HUES6 (cell line): ENCODE measurements around the gene DCTD.

ENCODE experiments used
- H3K27ac ChIP-seq: 2 replicates; pipeline ENCODE4 v1.7.0; 2013; ENCODE audit warnings: low read depth, mild to moderate bottlenecking, low read length, inconsistent platforms
- H3K27me3 ChIP-seq: 2 replicates; pipeline ENCODE4 v1.6.1; 2013; ENCODE audit warnings: low read length; ENCODE audit not compliant: control insufficient read depth, insufficient read depth
- H3K36me3 ChIP-seq: 2 replicates; pipeline ENCODE4 v1.6.1; 2013; ENCODE audit warnings: low read length; ENCODE audit not compliant: control insufficient read depth, insufficient read depth
- H3K4me1 ChIP-seq: 2 replicates; pipeline ENCODE4 v1.6.1; 2013; ENCODE audit warnings: low read length; ENCODE audit not compliant: control insufficient read depth, insufficient read depth
- H3K4me3 ChIP-seq: 2 replicates; pipeline ENCODE4 v1.5.1; 2013; ENCODE audit warnings: low read depth, low read length
- H3K9ac ChIP-seq: one replicate; pipeline ENCODE4 v1.6.1; 2013; ENCODE audit warnings: mild to moderate bottlenecking, low read length
- H3K9me3 ChIP-seq: 2 replicates; pipeline ENCODE4 v1.6.1; 2013; ENCODE audit warnings: low read depth, low read length; ENCODE audit not compliant: control insufficient read depth, insufficient read depth

Gene DCTD

GRCh38 chr4:182854466-182854865 is 62.7 kb downstream of the DCTD start:
- H3K9me3 ChIP-seq = peaks cover 13% of the 10 kb centered on the region
- no peaks in the 10 kb centered on the region for H3K4me1 ChIP-seq
- H3K27ac ChIP-seq = no peak overlapping the region
- no peaks in the 10 kb centered on the region for H3K27me3 ChIP-seq
- H3K36me3 ChIP-seq = no peaks in the 10 kb centered on the region
- no peak overlapping the region for H3K9ac ChIP-seq
- H3K4me3 ChIP-seq = no peak overlapping the region

GRCh38 chr4:182853731-182854330 is 63.4 kb downstream of the DCTD start:
- H3K9me3 ChIP-seq = peaks cover 13% of the 10 kb centered on the region
- no peak overlapping the region for H3K27ac ChIP-seq
- H3K27me3 ChIP-seq = no peaks in the 10 kb centered on the region
- H3K4me3 ChIP-seq = no peak overlapping the region
- H3K4me1 ChIP-seq = no peaks in the 10 kb centered on the region
- H3K9ac ChIP-seq = no peak overlapping the region
- no peaks in the 10 kb centered on the region for H3K36me3 ChIP-seq

GRCh38 chr4:182848685-182849084 is 68.5 kb downstream of the DCTD start:
- Histone ChIP-seq H3K27me3 (no peaks in the 10 kb centered on the region), H3K9me3 (peaks cover 12% of the 10 kb centered on the region), H3K4me1 (peaks cover 3% of the 10 kb centered on the region; the same call in 1 of the 2 replicates), H3K36me3 (no peaks in the 10 kb centered on the region), H3K4me3 (no peak overlapping the region), H3K9ac (no peak overlapping the region), H3K27ac (no peak overlapping the region)

- no peak overlapping the region for H3K27ac ChIP-seq
- H3K4me1 ChIP-seq = peaks cover 3% of the 10 kb centered on the region; the same call in 1 of the 2 replicates
- no peaks in the 10 kb centered on the region for H3K27me3 ChIP-seq
- H3K9me3 ChIP-seq = peaks cover 3% of the 10 kb centered on the region
- H3K36me3 ChIP-seq = no peaks in the 10 kb centered on the region
- H3K4me3 ChIP-seq = no peak overlapping the region
- H3K9ac ChIP-seq = no peak overlapping the region
These were observed 69.4 kb downstream of the DCTD start for GRCh38 chr4:182847576-182848450.

- Histone ChIP-seq H3K27me3 (no peaks in the 10 kb centered on the region), H3K4me1 (peaks cover 3% of the 10 kb centered on the region; the same call in 1 of the 2 replicates), H3K27ac (no peak overlapping the region), H3K4me3 (no peak overlapping the region), H3K36me3 (no peaks in the 10 kb centered on the region), H3K9me3 (no peaks in the 10 kb centered on the region), H3K9ac (no peak overlapping the region)
These were observed 71.2 kb downstream of the DCTD start for GRCh38 chr4:182846036-182846435.

GRCh38 chr4:182845618-182846017 is 71.6 kb downstream of the DCTD start:
- Histone ChIP-seq H3K4me3 (no peak overlapping the region), H3K9me3 (no peaks in the 10 kb centered on the region), H3K4me1 (peaks cover 3% of the 10 kb centered on the region; the same call in 1 of the 2 replicates), H3K9ac (no peak overlapping the region), H3K36me3 (no peaks in the 10 kb centered on the region), H3K27me3 (no peaks in the 10 kb centered on the region), H3K27ac (no peak overlapping the region)

- no peaks in the 10 kb centered on the region for H3K27me3 ChIP-seq
- H3K9ac ChIP-seq = no peak overlapping the region
- peaks cover 3% of the 10 kb centered on the region; the same call in 1 of the 2 replicates for H3K4me1 ChIP-seq
- no peak overlapping the region for H3K4me3 ChIP-seq
- no peak overlapping the region for H3K27ac ChIP-seq
- no peaks in the 10 kb centered on the region for H3K36me3 ChIP-seq
- H3K9me3 ChIP-seq = no peaks in the 10 kb centered on the region
These were observed 73.3 kb downstream of the DCTD start for GRCh38 chr4:182843808-182844325.

GRCh38 chr4:182842759-182843390 is 74.3 kb downstream of the DCTD start:
- H3K9me3 ChIP-seq = no peaks in the 10 kb centered on the region
- H3K4me3 ChIP-seq = no peak overlapping the region
- no peaks in the 10 kb centered on the region for H3K27me3 ChIP-seq

GRCh38 chr4:182842104-182842600 is 75.0 kb downstream of the DCTD start:
- Histone ChIP-seq H3K27ac (no peak overlapping the region), H3K4me3 (no peak overlapping the region), H3K9me3 (no peaks in the 10 kb centered on the region), H3K27me3 (no peaks in the 10 kb centered on the region), H3K9ac (no peak overlapping the region), H3K36me3 (no peaks in the 10 kb centered on the region), H3K4me1 (no peaks in the 10 kb centered on the region; the same call in 1 of the 2 replicates)

More at GRCh38 chr4:182842759-182843390, 74.3 kb downstream of the DCTD start:
- H3K27ac ChIP-seq = no peak overlapping the region
- peaks cover 3% of the 10 kb centered on the region; the same call in 1 of the 2 replicates for H3K4me1 ChIP-seq
- no peaks in the 10 kb centered on the region for H3K36me3 ChIP-seq
- no peak overlapping the region for H3K9ac ChIP-seq

- Histone ChIP-seq H3K4me1 (no peaks in the 10 kb centered on the region; the same call in 1 of the 2 replicates), H3K27me3 (no peaks in the 10 kb centered on the region), H3K27ac (no peak overlapping the region), H3K4me3 (no peak overlapping the region), H3K9ac (no peak overlapping the region), H3K36me3 (no peaks in the 10 kb centered on the region), H3K9me3 (no peaks in the 10 kb centered on the region)
These were observed 77.1 kb downstream of the DCTD start for GRCh38 chr4:182840108-182840507.
